ENCODE data around the gene POLR1H.
A peak's percentile ranks its signal among the peaks of the same experiment; 100 is the strongest.

POLR1H gene

DNA sequence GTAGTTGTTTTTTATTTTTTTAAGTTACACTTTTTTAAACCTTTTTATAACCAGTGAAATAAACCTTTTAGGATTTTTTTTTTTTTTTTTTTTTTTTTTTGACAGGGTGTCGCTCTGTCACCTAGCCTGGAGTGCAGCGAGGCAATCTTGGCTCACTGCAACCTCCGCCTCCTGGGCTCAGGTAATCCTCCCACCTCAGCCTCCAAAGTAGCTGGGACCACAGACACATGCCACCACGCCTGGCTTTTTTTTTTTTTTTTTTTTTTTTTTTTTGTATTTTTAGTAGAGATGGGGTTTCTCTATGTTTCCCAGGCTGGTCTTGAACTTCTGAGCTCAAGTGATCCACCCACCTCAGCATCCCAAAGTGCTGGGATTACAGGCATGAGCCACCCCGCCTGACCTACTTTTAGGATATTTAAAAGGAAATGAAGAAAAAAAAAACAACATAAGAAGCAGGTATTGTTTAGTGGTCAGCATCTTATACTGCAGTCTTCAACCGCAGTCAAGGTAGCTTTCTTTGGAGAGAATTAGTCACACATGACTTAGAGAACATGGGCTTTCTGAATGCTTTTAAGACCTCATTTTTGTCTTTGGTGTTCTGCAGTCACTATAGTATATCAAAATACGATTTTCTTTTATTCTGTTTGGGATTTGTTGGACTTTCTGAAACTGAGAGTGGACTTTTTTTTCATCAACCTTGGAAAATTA is 1.6 kb downstream of the POLR1H start:
- no peak for DNase-seq (ENCODE audit: low read depth)

DNA sequence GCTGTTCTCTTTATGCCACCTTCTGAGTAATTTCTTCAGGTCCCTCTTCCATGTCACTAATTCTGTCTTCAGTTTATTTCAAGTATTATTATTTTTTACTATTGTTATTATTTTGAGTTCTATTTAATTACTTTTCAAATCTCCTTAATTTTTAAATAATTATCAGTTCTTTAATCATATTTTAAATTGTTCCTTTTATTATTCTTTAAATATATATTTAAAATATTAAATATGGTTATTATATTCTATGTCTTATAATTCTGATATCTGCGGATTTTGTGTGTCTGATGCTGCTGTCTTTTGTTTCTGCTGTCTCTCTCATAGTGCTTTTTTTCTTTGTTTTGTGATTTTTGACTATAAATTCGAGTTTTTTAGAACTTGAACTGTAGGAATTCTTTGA is 2.2 kb downstream of the POLR1H start:
- DNase-seq (ENCODE audit: low read depth): no peak

DNA sequence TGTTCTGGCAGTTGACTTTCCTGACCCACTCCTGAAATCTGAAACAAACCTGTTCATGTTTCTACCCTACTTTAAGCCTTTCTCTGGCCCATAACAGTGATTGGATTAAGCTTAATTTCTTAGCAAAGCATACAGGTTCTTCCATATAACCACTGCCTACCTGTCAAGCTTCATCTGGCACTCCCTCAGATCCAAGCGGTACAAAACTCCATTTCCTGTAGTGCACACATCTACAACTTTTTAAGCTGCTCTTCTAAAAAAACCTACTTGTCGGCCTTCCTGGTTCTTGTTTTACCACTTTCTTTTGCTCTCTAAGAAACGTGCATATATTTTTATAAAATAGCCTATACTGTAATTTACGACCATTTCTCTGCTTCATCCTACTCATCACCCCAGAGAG is 5.0 kb downstream of the POLR1H start:
- DNase-seq (ENCODE audit: low read depth): no peak

DNA sequence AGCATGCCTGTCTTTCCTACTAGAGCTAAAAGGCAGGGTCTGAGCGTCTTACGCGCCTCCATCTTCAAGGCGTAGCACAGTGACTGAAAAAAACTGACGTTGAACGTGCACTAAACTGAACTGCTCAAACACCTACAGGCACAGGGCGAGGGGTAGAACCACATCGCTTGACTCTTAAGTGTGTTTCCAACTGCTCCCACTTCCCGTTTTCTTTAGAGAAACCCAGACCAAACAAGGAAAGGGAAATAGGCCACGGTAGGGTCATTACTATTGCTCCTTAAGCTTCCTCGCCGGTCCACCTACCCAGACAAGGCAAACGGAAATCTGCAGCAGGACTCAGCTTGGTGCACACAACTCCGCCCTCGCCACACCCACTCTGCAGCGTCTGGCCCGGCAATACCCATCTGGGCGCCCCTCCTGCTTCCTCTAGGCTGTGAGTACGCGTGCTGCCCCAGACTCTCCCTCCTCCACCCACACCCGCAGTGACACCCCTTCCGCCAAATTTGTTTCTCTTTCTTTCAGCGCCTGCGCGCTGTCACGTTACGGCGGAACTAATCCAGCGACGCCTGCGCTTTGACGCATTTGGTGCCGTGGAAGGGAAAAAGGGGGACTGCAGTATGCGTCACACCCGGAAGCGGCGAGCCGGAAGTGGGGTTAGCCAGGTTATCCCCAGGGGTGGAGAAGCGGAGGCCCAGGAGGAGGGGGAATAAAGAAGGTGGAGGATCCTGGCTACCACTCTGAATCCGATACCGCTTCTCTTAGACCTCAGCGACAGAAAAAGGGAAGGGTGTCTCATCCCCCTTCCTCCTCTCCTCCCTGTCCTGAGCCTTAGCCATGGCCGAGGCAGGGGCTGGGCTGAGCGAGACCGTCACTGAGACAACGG is 5.8 kb downstream of the POLR1H start, which contains the start of gene PPP1R11:
PPP1R11 (plus strand) TSS at position 622 of the 883 bp plus-strand sequence; CDS start at position 835, 213 bp downstream.
- peak; percentile 97 for DNase-seq (ENCODE audit: low read depth)

DNA sequence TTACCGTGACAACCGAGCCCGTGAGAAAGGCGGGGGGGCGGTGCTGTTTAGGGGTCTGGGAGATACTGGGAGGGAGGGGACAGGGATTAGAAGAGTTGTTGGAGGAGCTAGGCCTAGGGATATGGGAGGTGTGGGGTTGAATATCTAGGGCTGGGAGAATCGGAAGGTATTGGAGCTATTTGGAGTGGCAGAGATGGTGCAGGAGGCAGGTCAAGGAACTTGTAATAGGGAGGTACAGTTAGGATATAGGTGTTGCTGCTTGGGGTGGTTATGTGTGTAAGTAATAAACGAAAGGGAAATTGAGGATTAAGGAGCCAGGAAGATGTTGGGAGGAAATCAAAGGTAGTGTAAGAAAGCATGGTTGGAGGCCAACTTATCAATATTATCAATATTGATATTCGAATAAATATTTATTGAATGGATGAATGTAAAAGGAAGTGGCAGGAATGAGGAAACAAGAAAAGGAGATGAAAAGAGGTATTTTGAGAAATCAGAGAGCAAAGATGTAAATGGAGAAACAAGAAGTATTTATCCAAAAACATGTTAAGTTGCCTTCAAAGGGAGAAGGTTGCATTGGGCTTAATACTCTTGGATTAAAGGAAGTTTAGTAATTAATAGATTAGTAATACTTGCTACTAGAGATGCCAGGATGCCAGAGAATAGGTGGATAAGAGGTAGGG is 6.5 kb downstream of the POLR1H start:
- DNase-seq (ENCODE audit: low read depth): no peak

DNA sequence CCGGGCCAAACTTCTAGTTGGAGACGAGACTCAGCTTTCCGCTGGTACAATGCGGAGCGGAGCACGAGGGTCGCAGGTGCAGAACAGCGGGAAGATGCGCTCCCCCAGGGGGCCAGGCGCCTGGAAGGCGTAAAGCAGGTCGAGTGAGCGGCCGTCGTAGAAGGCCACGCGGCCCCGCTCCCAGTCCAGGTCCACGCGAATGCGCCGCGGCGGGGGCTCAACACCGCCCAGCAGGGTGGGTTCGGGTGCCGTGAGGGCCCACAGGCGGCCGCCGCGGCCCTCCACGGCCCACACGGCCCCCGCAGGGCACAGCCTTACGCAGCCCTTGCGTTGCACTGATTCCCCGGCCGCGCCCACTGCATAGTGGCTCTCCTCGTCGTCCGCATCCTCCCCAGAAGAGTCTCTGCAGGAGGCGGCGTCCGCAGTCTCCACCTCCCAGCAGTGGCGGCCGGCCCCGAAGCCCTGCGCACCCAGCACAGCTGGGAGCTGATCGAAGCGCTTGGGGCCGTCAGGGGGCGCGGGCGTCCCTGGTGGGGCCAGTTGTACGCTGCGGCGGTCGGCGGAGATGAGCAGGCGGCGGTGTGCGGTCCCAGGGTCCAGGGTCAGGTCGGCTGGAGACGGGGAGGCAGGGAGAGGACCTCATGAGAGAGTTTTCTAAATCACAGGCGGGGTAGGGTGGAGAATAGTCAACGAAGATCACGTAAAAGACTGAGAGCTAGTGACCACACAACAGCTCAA is 10.2 kb downstream of the POLR1H start:
- DNase-seq (ENCODE audit: low read depth): no peak

DNA sequence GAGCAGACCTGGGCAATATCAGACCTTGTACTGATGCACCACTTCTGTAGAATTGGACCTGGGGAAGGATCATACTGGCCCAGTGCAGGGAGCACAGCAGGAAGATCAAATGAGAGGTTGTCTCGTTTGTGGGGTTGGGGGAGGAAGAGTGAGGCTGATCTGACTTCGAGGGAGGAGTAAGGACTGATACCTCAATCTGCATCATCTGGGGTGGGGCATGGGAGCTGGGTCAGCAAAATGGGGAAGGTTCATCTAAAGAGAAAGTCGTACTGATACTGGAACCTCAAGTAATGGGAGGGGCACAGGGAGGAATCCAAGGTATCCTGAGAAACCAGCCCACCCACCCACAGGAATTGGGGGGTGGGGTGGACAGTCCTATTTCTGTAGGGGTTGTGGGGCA is 10.8 kb downstream of the POLR1H start:
- no peak for DNase-seq (ENCODE audit: low read depth)

DNA sequence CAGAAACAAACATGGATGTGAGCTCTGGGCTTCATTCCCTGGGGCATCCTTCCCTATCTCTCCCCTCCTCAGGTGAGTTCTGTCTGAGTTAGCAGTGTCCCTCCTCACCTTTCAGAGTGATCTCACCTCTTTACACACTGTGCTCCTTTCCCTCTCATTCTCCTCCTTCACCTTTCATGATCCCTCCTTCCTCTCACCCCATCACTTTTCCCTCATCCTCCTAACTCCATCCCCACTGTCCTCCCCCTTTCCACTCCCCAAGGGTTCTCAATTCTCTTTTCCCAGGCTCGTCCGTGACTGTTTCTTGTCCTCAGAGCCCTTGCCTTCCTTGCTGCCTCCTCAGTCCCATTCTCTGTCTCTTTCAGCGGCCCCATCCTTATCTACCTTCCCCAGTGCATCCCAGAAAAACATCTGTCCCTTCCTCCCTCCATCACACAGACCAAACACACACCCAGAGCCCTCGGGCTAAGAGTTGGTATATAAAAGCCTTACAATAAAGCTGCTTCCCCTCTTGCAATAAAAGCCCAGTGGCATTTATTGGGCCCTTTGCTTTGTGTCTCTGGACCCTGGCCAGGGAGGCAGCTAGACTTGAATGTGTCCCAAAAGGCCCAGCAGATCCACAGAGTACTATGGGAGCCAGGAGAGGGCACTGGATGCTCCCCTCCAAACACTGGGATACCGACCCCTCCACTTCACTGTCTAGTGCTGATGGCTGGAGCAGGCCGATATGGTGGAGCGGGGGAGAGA is 12.6 kb downstream of the POLR1H start:
- DNase-seq (ENCODE audit: low read depth): no peak

DNA sequence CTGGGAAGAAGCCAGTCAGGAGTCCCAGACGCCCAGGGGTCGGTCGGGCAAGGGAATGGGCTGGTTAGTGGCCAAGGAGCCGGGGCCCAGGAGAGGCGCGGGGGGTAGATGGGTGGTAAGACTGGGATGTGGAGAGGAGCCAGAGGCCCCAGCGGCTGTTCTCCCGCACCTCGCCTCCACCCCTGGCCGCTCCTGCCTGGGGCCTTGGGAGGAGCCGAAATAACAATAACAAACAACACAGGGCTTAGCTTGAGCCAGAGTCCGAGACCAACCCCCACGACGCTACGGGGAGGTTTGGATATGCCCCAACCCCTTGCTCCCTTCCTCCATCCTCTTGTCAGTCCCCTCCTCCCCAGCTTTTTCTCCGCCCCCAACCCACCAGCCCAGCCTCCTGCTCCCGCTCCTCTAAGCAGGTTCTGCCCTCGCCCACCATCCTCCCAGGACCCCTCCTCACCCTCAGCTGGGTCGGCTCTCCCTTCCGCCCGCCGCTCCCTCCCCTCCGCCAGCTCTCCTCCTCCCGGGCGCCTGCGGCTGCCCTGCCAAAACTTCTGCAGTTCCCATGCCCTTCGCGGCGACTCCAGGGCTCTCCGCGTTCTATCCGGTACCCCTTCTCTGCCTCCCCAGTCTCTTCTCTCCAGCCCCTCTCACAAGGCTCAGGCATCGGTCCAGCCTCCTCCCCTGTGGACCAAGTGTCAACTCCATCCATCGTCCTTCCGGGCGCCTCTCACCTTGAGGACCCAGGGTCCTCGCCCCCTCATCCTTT is 13.4 kb downstream of the POLR1H start:
- no peak for DNase-seq (ENCODE audit: low read depth)

DNA sequence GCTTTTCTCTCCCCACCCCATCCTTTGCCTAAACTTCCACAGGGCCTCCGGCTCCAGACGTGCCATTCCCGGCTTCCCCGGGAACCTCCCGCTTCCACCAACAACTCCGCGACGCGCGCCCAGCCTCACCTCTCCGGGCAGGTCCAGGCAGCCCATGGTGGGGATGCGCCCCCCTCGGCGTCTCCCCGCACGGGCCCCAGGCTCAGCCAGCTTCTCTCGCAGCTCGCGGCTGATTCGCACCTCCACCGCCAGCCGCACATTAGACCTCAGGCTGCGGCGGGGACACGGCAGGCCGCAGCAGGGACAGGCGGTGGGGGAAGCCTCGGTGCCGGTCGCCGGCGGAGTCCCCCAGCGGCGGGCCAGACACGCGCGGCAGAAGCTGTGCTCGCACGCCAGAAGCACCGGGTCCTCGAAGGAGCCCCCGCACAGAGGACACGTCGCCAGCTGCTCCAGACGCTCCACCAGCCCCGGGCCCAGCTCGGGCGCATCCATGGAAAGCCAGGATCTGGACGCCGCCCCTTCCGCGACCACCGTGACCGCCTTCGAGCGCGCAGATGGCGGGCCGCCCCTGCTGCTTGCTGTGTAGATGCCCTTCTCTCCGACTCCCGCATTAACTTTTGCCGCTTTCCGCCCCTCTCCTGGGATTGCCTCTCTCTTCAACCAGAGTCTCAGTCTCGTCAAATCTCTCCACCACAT is 14.2 kb downstream of the POLR1H start, which contains the start of gene RNF39:
RNF39 (minus strand) TSS at position 676 of the 696 bp plus-strand sequence; CDS start at position 492, 184 bp downstream.
- DNase-seq (ENCODE audit: low read depth): no peak

DNA sequence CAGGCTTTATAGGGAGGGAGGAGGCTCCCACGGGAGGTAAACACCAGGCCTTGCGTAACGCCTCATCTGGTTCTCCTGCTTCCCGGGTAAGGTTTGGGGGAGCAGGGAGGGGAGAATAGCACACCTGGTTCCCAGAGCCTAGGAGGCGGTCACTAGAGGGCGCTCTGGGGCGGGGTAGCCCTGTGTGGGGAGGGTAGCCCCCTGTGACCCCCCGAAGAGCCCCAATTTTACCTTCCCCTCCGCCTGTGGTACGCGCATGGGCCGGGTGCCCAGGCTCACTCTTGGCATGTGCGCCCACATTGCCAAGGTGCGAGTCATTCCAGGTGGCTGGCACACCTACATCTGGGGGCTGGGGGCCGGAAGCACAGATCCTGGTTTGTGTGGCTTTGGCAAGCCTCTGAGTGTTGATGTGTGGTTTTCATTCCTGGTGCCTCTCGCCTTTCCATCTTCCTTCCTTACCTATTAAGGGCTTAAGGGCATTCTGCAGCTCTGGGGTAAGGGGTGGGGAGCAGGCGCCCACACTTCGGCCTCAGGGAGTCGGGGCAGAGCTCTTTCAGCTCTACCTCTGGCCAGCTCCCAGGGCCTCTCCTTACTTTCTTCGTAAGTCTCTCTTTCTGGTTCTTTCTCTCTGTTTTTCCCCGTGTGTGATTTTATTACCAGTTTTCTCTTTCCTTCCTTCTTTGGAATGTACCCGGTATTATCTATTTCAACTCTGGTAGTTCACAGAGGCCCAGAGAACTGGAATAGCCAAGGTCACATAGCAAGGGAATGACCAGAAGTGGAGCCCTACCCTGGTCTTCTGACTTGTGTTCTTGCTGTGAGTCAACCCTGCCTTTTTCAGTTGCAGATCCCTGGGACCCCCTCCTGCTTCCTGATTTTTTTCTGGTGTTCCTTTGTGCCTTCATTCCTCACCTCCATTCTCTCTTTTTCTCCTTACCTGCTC is 15.0 kb downstream of the POLR1H start:
- DNase-seq (ENCODE audit: low read depth): no peak

DNA sequence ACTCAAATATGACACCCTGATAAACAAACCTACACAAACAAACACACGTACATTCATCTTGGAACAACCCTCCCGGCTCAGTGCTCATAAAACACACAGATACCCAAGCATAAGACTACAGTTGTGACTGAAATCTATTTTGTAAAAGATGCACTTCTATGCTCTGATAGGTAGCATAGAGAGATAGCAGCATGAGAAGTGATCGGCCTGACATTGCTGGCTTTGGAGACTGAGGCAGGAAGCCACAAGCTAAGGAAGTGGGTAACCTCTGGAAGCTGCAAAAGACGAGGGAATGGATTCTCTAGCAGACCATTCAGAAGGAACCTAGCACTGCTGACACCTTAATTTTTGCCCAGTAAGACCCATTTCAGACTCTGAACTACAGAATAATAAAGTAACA is 16.2 kb downstream of the POLR1H start:
- no peak for DNase-seq (ENCODE audit: low read depth)

DNA sequence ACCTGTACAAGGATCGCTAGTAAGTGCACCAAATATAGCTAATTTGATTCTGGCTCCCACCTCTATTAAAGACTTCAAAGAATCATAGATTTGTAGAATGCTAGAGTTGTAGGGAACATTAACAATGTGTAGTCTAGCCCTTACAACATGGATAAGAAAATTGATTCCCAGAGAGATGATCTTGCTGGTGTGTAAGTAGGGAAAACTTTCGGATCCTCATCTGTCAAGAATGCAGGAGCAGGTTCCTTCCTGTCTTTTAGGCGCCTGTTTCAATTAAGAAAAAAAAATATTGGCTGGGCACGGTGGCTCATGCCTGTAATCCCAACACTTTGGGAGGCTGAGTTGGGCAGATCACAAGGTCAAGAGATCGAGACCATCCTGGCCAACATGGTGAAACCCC is 26.8 kb downstream of the POLR1H start:
- no peak for DNase-seq (ENCODE audit: low read depth)

DNA sequence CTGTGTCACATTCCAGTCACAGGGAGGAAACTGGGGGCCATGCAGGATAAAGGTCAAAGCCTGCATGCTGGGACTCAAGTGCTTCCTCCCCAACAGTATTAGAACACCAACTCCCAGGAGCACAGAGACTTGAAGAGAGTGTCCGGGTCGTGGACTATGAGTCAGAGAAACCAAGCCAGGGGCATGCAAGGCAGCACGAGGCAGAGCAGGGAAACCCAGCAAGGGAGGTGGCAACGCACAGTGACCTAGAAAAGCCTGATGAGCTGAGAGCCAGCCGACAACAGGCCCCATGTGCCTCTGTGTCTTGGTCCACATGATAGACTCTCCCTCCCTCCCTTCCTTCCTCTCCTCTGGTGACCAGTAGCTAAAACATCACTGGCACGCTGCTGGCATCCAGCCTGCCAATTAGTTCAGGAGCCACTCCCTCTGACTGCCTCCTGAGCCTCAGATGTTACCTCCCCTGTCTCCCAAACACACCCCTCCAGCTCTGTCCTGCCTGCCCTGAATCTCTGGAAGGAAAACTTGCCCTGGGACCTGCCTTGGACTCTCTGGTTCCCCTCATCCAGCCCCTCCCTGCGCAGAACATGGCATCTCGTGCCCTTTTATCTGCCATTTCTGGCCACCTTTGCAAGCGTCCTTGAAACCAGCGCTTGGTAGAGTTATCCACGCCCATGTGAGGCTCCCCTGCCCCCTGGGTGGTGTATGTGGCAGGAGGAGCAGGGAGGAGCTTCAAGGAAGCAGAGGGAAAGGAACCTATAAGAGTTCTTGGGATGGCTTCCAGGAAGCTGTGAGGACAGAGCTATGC is 30.7 kb downstream of the POLR1H start:
- no peak for DNase-seq (ENCODE audit: low read depth)

DNA sequence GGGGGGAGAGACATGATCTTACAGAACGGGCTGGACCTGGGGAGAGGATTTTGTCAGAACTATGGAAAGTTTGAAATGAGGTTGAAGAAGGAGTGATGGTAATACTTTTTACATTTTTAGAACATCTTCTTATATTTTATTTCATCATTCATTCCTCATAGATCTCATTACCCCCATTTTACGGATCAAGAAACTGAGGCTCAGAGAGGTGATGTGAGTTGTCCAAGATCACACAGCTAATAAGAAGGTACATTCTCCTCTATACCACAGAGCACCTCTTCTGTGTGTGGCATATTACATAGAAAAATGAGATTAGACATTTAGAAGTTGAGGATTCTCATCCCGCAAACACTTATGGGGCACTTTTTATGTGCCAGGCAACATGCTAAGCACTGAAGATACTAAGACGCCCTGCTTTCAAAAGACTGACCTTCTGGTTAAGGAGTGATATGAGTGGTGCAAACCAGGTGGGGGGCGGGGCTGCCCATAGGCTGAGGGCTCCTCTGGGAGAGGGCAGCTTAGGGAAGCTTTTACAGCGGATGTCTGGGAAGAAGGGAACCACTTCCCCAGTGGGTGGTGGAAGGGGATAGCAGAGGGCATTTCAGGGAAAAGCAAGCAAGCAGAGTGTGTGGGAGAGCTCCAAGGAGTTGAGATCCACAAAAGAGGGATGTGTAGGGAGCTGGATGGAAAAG is 31.9 kb downstream of the POLR1H start:
- no peak for DNase-seq (ENCODE audit: low read depth)

DNA sequence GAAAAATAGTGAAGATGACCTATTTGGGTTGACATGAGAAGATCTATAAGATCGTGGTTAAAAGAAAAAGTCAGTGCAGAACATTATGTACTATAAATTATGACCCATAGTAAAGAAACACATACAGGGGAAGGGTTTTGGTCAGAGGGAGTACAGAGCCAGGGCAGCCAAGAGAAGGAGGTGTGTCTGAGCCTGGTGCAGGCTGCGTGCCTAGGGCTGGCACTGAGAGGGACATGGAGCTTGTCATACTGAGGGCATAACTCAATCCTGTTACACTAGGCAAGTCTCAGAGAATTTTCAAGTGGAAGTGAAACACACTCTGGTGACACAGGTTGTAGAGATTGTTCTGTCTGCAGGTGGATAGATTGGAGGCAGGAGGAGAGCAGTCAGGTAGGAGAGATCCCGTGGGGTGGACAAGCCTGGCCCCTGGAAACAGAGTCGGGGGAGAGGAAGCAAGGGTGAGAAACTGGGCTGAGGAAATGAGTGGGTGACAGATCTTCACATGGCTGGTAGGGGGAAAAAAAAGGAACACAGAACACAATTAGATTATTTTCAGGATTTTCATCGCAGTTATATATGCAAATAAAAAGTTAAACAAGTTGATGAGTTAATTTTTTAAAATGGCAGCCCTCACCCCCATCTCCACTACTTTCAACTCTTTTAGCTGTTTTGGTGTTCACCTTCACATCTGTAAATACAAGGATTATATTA is 33.0 kb downstream of the POLR1H start:
- no peak for DNase-seq (ENCODE audit: low read depth)

DNA sequence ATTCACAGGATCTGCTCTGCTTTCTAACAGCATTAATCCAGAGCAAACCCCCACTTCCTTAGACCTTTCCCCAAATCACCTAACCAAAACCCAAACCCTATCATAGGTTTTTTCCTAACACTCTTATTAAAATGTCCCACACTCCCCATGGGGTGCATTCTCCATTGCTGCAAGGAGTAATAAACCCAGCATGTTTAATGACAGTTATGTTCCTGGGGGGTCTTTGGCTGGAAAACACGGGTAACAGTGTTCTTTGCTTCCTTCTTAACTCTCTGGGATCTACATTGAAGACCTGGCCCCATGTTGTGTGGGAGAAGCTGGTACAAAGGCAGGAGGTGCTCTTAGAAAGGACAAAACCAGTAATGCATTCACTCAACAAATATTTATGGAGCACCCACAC is 35.8 kb downstream of the POLR1H start:
- no peak for DNase-seq (ENCODE audit: low read depth)

All from activated T-cell treated with anti-CD3 and anti-CD28 coated beads for 24 hours (primary cell).